IMR-90 (cell line): ENCODE results near the gene EPS15. TPM values are rescaled to one million over a fixed set of nuclear protein-coding genes. Genes with fewer than 3 reads are reported as not detected.

Source experiments
- ATAC-seq: fragments of 200-7000 bp; cut with Tn5 transposase; 2 replicates; pipeline ENCODE4 v1.9.1; 2020; ENCODE audit warnings: low read depth, mild to moderate bottlenecking, moderate library complexity
- BruUV-seq: library from RNA; stranded (reverse); fragments of 400-500 nt; replicated peaks from 2 replicates; lab custom pipeline; 2021; lab: Mats Ljungman, UMichigan
- CTCF ChIA-PET: fragments of 300-600 bp; formaldehyde crosslinking; extraction: SDS; loops from one replicate; lab custom pipeline; 2021; ENCODE audit warnings: antibody characterized with exemption; lab: Yijun Ruan, JAX
- POLR2A ChIA-PET: fragments of 300-600 bp; sonication (Branson Sonifier 250); formaldehyde crosslinking; loops from one replicate; lab custom pipeline; 2022; ENCODE audit warnings: antibody characterized with exemption; ENCODE audit not compliant: unreplicated experiment; lab: Charles Lee
- DNase-seq: peaks from one replicate; pipeline ENCODE4 v3.0.0; 2013
- H2AFZ ChIP-seq: replicated peaks from 2 replicates; pipeline ENCODE3; 2013; ENCODE audit warnings: low read length, mild to moderate bottlenecking; ENCODE audit not compliant: poor library complexity
- H2AK5ac ChIP-seq: 2 replicates; pipeline ENCODE4 v1.6.1; 2013; ENCODE audit warnings: low read depth, low read length, inconsistent platforms
- H2AK9ac ChIP-seq: replicated peaks from 2 replicates; pipeline ENCODE3; 2013; ENCODE audit warnings: mild to moderate bottlenecking, low read depth, low read length, moderate library complexity; ENCODE audit not compliant: poor library complexity
- H2BK120ac ChIP-seq: 2 replicates; pipeline ENCODE4 v1.6.1; 2013; ENCODE audit warnings: low read depth, low read length, inconsistent platforms
- H2BK15ac ChIP-seq: 3 replicates; pipeline ENCODE4 v1.6.1; 2013; ENCODE audit warnings: low read depth, low read length, inconsistent platforms
- H2BK20ac ChIP-seq: 2 replicates; pipeline ENCODE4 v1.6.1; 2013; ENCODE audit warnings: low read depth, mild to moderate bottlenecking, inconsistent platforms, low read length, moderate library complexity
- H2BK5ac ChIP-seq: 2 replicates; pipeline ENCODE4 v1.6.1; 2013; ENCODE audit warnings: mild to moderate bottlenecking, low read depth, low read length, inconsistent platforms; ENCODE audit not compliant: poor library complexity, severe bottlenecking
- H3K14ac ChIP-seq: replicated peaks from 2 replicates; pipeline ENCODE4 v1.6.1; 2013; ENCODE audit warnings: low read depth, low read length, inconsistent platforms
- H3K18ac ChIP-seq: 2 replicates; pipeline ENCODE4 v1.6.1; 2013; ENCODE audit warnings: low read depth, low read length, control low read depth
- H3K23ac ChIP-seq: 2 replicates; pipeline ENCODE4 v1.6.1; 2013; ENCODE audit warnings: low read depth, low read length, inconsistent platforms
- H3K27ac ChIP-seq: 2 replicates; pipeline ENCODE4 v1.5.1; 2013; ENCODE audit warnings: mild to moderate bottlenecking, control low read depth, low read length; ENCODE audit not compliant: insufficient read depth
- H3K27me3 ChIP-seq: 2 replicates; pipeline ENCODE4 v1.6.1; 2013; ENCODE audit warnings: low read length; ENCODE audit not compliant: control insufficient read depth, insufficient read depth
- H3K36me3 ChIP-seq: 2 replicates; pipeline ENCODE4 v1.6.1; 2013; ENCODE audit warnings: low read length, mixed read lengths; ENCODE audit not compliant: control insufficient read depth, insufficient read depth
- H3K4ac ChIP-seq: 2 replicates; pipeline ENCODE4 v1.6.1; 2013; ENCODE audit warnings: low read depth, low read length, inconsistent platforms
- H3K4me1 ChIP-seq: 2 replicates; pipeline ENCODE4 v1.6.1; 2013; ENCODE audit warnings: low read length, mixed read lengths; ENCODE audit not compliant: control insufficient read depth, insufficient read depth
- H3K4me2 ChIP-seq: 2 replicates; pipeline ENCODE4 v1.6.1; 2013; ENCODE audit warnings: low read depth, mild to moderate bottlenecking, control low read depth, low read length, moderate library complexity
- H3K4me3 ChIP-seq: 2 replicates; pipeline ENCODE4 v1.5.1; 2013; ENCODE audit warnings: low read depth, mild to moderate bottlenecking, control low read depth, low read length, moderate library complexity; ENCODE audit not compliant: insufficient read depth
- H3K56ac ChIP-seq: 2 replicates; pipeline ENCODE4 v1.6.1; 2013; ENCODE audit warnings: low read length, inconsistent platforms; ENCODE audit not compliant: insufficient read depth; ENCODE audit errors: extremely low read depth
- H3K79me1 ChIP-seq, 2 experiments: 2 replicates each; pipeline ENCODE4 v1.6.1; 2013; ENCODE audit warnings: low read length in 2 of 2, inconsistent platforms in 1 of 2, low read depth in 1 of 2
- H3K9ac ChIP-seq: 2 replicates; pipeline ENCODE4 v1.6.1; 2013; ENCODE audit warnings: low read depth, low read length, control low read depth
- H3K9me1 ChIP-seq: 2 replicates; pipeline ENCODE4 v1.6.1; 2013; ENCODE audit warnings: low read length, inconsistent platforms; ENCODE audit not compliant: insufficient read depth
- H3K9me3 ChIP-seq: 2 replicates; pipeline ENCODE4 v1.6.1; 2013; ENCODE audit warnings: low read length; ENCODE audit not compliant: control insufficient read depth, insufficient read depth
- H4K20me1 ChIP-seq: 2 replicates; pipeline ENCODE4 v1.6.1; 2013; ENCODE audit warnings: low read length, inconsistent platforms; ENCODE audit not compliant: insufficient read depth
- H4K5ac ChIP-seq: 2 replicates; pipeline ENCODE4 v1.6.1; 2013; ENCODE audit warnings: mild to moderate bottlenecking, low read depth, low read length, control low read depth
- H4K8ac ChIP-seq, 2 experiments: 2 replicates each; pipeline ENCODE4 v1.6.1; 2013; ENCODE audit warnings: low read depth in 2 of 2, low read length in 2 of 2, control low read depth in 1 of 2, inconsistent platforms in 1 of 2
- H4K91ac ChIP-seq: 2 replicates; pipeline ENCODE4 v1.6.1; 2013; ENCODE audit warnings: low read depth, low read length, inconsistent platforms; ENCODE audit not compliant: insufficient read depth
- BHLHE40 ChIP-seq: fragments of 150-350 bp; IDR thresholded peaks from 2 replicates; pipeline ENCODE4 v1.6.1; 2016; ENCODE audit warnings: mild to moderate bottlenecking, low read depth, low read length
- CEBPB ChIP-seq: IDR thresholded peaks from 2 replicates; pipeline ENCODE4 v1.6.1; 2012; ENCODE audit warnings: low read depth, low read length, improper control_type of control experiment
- CHD1 ChIP-seq: IDR thresholded peaks from 2 replicates; pipeline ENCODE4 v1.6.1; 2012; ENCODE audit warnings: low read depth, low read length, improper control_type of control experiment
- FOS ChIP-seq: fragments of 150-350 bp; IDR thresholded peaks from 2 replicates; pipeline ENCODE4 v1.6.1; 2016; ENCODE audit warnings: low read depth, low read length
- MAFK ChIP-seq: IDR thresholded peaks from 2 replicates; pipeline ENCODE4 v1.6.1; 2012; ENCODE audit warnings: low read depth, low read length, improper control_type of control experiment
- MAZ ChIP-seq: IDR thresholded peaks from 2 replicates; pipeline ENCODE4 v1.6.1; 2012; ENCODE audit warnings: low read depth, mild to moderate bottlenecking, low read length, improper control_type of control experiment, moderate library complexity, borderline replicate concordance
- MXI1 ChIP-seq: IDR thresholded peaks from 2 replicates; pipeline ENCODE4 v1.6.1; 2012; ENCODE audit warnings: low read depth, mild to moderate bottlenecking, low read length, moderate library complexity, borderline replicate concordance
- NFE2L2 ChIP-seq: fragments of 150-350 bp; IDR thresholded peaks from 2 replicates; pipeline ENCODE4 v1.6.1; 2016; ENCODE audit warnings: low read depth, mild to moderate bottlenecking, low read length
- POLR2A ChIP-seq: IDR thresholded peaks from 2 replicates; pipeline ENCODE4 v1.6.1; 2012; ENCODE audit warnings: mild to moderate bottlenecking, low read depth, low read length
- RAD21 ChIP-seq: IDR thresholded peaks from 2 replicates; pipeline ENCODE4 v1.6.1; 2012; ENCODE audit warnings: low read length, improper control_type of control experiment
- RCOR1 ChIP-seq: IDR thresholded peaks from 2 replicates; pipeline ENCODE4 v1.6.1; 2012; ENCODE audit warnings: mild to moderate bottlenecking, low read length, improper control_type of control experiment; ENCODE audit not compliant: insufficient replicate concordance
- RFX5 ChIP-seq: IDR thresholded peaks from 2 replicates; pipeline ENCODE4 v1.8.0; 2012; ENCODE audit warnings: low read depth, mild to moderate bottlenecking, low read length, moderate library complexity
- SMC3 ChIP-seq: fragments of 150-350 bp; IDR thresholded peaks from 2 replicates; pipeline ENCODE4 v1.6.1; 2016; ENCODE audit warnings: low read depth, mild to moderate bottlenecking, antibody characterized with exemption, low read length, moderate library complexity
- WGBS, 2 experiments: methylation state at CpG; one replicate each; pipeline versions ENCODE4 v1.1.5 to v1.1.7; 2013; ENCODE audit warnings: missing lambda C conversion rate in 2 of 2; ENCODE audit not compliant: insufficient read length in 1 of 2; ENCODE audit errors: extremely low coverage in 2 of 2; 5-methylcytosine and 5-hydroxymethylcytosine counted together
- dilution Hi-C: fragments of 300-500 bp; cut with HindIII; formaldehyde crosslinking; loops from one replicate; pipeline ENCODE4 v1.14.3; 2018; ENCODE audit warnings: low sequenced_read_pairs; ENCODE audit not compliant: unreplicated experiment
- in situ Hi-C: fragments of 300-500 bp; cut with MboI; formaldehyde crosslinking; loops from 3 replicates; pipeline ENCODE4 v1.14.3; 2019; ENCODE audit warnings: low sequenced_read_pairs, inconsistent platforms, mixed read lengths
- intact Hi-C: fragments of 100-400 bp; cut with micrococcal nuclease; formaldehyde crosslinking; loops from 2 replicates; pipeline ENCODE4 v1.10.0; 2022
- polyA plus RNA-seq, 3 experiments: library from polyadenylated mRNA; depleted of rRNA; stranded (reverse); fragments of >200 nt; gene quantifications; 2 replicates each; pipeline ENCODE4 v1.2.3, GENCODE V29; 2012; ENCODE audit warnings: low replicate concordance in 1 of 3
- total RNA-seq: library from RNA; depleted of rRNA; stranded (reverse); fragments of >200 nt; gene quantifications from 2 replicates; pipeline ENCODE4 v1.2.3, GENCODE V29; 2012
- TF ChIP-seq, protein P1 (sequence below): conservative IDR thresholded peaks from 2 replicates; pipeline ENCODE4 v1.5.1; 2012; ENCODE audit warnings: mild to moderate bottlenecking, low read depth, low read length, improper control_type of control experiment
- TF ChIP-seq, protein P2 (sequence below): fragments of 150-350 bp; IDR thresholded peaks from 2 replicates; pipeline ENCODE4 v1.6.1; 2017; ENCODE audit warnings: mild to moderate bottlenecking, antibody characterized with exemption, low read length, low read depth
- TF ChIP-seq, protein P3 (sequence below): fragments of 150-350 bp; IDR thresholded peaks from 2 replicates; pipeline ENCODE4 v1.6.1; 2016; ENCODE audit warnings: low read depth, mild to moderate bottlenecking, low read length, moderate library complexity, borderline replicate concordance

The EPS15 gene
- total and polyA plus RNA-seq, 2 of the 4 experiments (the other 2 are of a cell fraction), result 17.6 to 38.0 TPM

DNA sequence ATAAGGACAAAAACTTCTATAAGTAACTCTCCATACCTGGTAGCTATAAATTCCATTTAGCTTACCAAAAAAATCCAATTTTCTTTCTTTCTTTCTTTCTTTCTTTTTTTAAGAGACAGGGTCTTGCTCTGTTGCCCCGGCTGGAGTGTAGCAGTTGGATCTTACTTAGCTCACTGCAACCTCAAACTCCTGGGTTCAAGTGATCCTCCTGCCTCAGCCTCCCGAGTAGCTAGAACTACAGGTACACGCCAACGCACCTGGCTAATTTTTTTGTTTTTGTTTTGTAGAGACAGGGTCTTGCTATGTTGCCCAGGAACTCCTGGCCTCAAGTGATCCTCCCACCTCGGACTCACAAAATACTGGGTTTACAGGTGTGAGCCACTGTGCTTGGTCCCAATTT is 75.5 kb downstream of the EPS15 start:
- Histone ChIP-seq H3K9me3 (no peaks in the 10 kb centered on the region), H4K8ac (no peak overlapping the region), H3K36me3 (0 out of 2 replicates have a peak, but pooled peaks cover 3% of the 10 kb centered on the region), H3K4me1 (peaks cover 8% of the 10 kb centered on the region), H4K91ac (no peak overlapping the region), H3K56ac (no peak overlapping the region), H2BK5ac (no peak overlapping the region), H3K4me3 (no peak overlapping the region), H4K5ac (no peak overlapping the region), H2AK5ac (no peak overlapping the region), H3K23ac (no peak overlapping the region), H3K27ac (no peak overlapping the region), H3K14ac (no peak overlapping the region), H3K9ac (no peak overlapping the region), H3K18ac (no peak overlapping the region), H2AFZ (no peak overlapping the region), H4K20me1 (no peaks in the 10 kb centered on the region), H2BK15ac (no peak overlapping the region), H2BK120ac (no peak overlapping the region), H2AK9ac (no peak overlapping the region), H3K79me1 (peaks cover 0 to 3% of the 10 kb centered on the region in 2 experiments; a peak in 3 of 4 replicates), H2BK20ac (no peak overlapping the region), H3K4me2 (no peak overlapping the region), H3K4ac (no peak overlapping the region), H3K27me3 (no peaks in the 10 kb centered on the region), H3K9me1 (no peaks in the 10 kb centered on the region)
- dilution Hi-C loops (no loop called here), in situ Hi-C loops (no loop called here), intact Hi-C loops (no loop called here)
- ATAC-seq (no peak), DNase-seq (no peak)
- TF ChIP-seq MXI1, result no peak
- TF ChIP-seq RFX5, result no peak
- TF ChIP-seq, protein P1, sequence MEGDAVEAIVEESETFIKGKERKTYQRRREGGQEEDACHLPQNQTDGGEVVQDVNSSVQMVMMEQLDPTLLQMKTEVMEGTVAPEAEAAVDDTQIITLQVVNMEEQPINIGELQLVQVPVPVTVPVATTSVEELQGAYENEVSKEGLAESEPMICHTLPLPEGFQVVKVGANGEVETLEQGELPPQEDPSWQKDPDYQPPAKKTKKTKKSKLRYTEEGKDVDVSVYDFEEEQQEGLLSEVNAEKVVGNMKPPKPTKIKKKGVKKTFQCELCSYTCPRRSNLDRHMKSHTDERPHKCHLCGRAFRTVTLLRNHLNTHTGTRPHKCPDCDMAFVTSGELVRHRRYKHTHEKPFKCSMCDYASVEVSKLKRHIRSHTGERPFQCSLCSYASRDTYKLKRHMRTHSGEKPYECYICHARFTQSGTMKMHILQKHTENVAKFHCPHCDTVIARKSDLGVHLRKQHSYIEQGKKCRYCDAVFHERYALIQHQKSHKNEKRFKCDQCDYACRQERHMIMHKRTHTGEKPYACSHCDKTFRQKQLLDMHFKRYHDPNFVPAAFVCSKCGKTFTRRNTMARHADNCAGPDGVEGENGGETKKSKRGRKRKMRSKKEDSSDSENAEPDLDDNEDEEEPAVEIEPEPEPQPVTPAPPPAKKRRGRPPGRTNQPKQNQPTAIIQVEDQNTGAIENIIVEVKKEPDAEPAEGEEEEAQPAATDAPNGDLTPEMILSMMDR, result no peak
- TF ChIP-seq MAFK, result no peak
- TF ChIP-seq SMC3, result no peak
- no peak for TF ChIP-seq MAZ
- TF ChIP-seq RAD21, result no peak
- TF ChIP-seq, protein P2, sequence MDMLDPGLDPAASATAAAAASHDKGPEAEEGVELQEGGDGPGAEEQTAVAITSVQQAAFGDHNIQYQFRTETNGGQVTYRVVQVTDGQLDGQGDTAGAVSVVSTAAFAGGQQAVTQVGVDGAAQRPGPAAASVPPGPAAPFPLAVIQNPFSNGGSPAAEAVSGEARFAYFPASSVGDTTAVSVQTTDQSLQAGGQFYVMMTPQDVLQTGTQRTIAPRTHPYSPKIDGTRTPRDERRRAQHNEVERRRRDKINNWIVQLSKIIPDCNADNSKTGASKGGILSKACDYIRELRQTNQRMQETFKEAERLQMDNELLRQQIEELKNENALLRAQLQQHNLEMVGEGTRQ, result no peak
- no peak for TF ChIP-seq NFE2L2
- TF ChIP-seq, protein P3, sequence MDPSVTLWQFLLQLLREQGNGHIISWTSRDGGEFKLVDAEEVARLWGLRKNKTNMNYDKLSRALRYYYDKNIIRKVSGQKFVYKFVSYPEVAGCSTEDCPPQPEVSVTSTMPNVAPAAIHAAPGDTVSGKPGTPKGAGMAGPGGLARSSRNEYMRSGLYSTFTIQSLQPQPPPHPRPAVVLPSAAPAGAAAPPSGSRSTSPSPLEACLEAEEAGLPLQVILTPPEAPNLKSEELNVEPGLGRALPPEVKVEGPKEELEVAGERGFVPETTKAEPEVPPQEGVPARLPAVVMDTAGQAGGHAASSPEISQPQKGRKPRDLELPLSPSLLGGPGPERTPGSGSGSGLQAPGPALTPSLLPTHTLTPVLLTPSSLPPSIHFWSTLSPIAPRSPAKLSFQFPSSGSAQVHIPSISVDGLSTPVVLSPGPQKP, result no peak
- TF ChIP-seq BHLHE40, result no peak
- no peak for TF ChIP-seq CEBPB
- TF ChIP-seq RCOR1, result no peak
- TF ChIP-seq POLR2A, result no peak
- no peak for TF ChIP-seq FOS
- TF ChIP-seq CHD1, result no peak
- no TSS peak for BruUV-seq
- CTCF ChIA-PET, result interaction anchor here (0.6 kb wide), 1 partner anchor 20 kb away, joined by 3 read pairs; no protein-coding TSS in a partner anchor
- WGBS, 2 experiments, result 100% methylated on average over 1 of the region's 5 CpGs; no CpG with 5 or more reads in 1 of the 2 experiments
- POLR2A ChIA-PET, result no interaction called here
